ENCODE results near the gene PRDM12.

Gene PRDM12

GRCh38 chr9:130720762-130721161, 56.4 kb downstream of the PRDM12 start:
- no peak for DNase-seq (ENCODE audit: low spot score)

GRCh38 chr9:130728721-130729120, 64.3 kb downstream of the PRDM12 start:
- no peak for DNase-seq (ENCODE audit: low spot score)

GRCh38 chr9:130729145-130729544, 64.8 kb downstream of the PRDM12 start:
- DNase-seq (ENCODE audit: low spot score): no peak

- DNase-seq (ENCODE audit: low spot score): no peak
Observed at GRCh38 chr9:130731355-130731754, 67.0 kb downstream of the PRDM12 start.

- no peak for DNase-seq (ENCODE audit: low spot score)
Observed at GRCh38 chr9:130732136-130732535, 67.7 kb downstream of the PRDM12 start.
